ENCODE measurements around the gene TAPBP. TPM values are rescaled to one million over a fixed set of nuclear protein-coding genes. Genes with fewer than 3 reads are reported as not detected.
A peak's percentile ranks its signal among the peaks of the same experiment; 100 is the strongest.

TAPBP gene
- total and polyA plus RNA-seq, 4 donors, result 12.5 to 113 (median 54.3) TPM

DNA sequence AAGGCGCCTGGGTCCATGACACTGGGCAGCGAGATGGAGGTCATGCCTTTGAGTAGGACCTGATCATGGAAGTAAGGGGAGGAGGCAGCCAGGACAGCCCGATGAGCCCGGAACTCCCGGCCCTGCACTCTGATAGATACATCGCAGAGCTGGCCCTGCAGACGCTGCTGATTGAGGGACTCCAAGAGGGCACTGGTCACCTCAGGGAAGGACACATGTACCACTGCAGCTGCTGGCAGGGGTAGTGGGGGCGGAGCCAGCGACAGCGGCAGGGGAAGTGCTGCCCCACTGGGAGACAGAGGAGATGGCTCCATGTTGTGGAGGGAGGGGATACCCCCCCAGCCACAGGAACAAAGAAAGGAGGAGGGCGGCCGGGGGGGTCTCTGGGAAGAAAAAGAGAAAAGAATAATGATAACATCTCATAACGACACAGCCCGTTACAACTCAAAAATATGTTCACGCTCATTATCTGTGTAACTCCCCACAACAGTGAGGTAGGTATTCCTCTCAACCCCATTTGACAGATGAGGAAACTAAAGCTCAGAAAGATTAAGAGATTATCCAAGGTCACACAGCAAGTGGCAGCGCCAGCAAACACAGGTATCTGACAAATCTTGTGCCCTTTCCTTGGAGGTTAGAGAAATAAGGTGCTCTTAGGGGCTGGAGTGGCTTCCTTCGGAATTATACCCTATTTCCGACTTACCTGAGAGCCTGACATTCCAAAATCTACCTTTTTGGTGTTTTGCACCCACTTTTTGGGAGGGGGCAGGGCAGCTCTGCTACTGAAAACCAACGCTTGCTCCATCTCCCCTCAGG, 2.9 kb upstream of the TAPBP start:
- H3K9me3 ChIP-seq (ENCODE audit: control insufficient read depth, low read length), result no peaks in the 10 kb centered on the region
- intact Hi-C loops (cut with DNase I), result loop anchor here in 1 of 2 donors (2.0 kb wide), 1 partner anchor 344 kb away; no protein-coding TSS in a partner anchor
- H3K27me3 ChIP-seq (ENCODE audit: control insufficient read depth in 1 of 2, insufficient read depth in 2 of 2, low read length in 1 of 2), result no peaks in the 10 kb centered on the region
- 72 to 77% methylated on average over 19 of the region's 19 CpGs for WGBS, 2 donors
- peaks cover 0 to 3% of the 10 kb centered on the region in 2 donors for H3K4me1 ChIP-seq (ENCODE audit: control insufficient read depth in 1 of 2, insufficient read depth in 2 of 2, low read length in 2 of 2)
- DNase-seq (no peak), ATAC-seq (ENCODE audit: low FRiP score) (no peak)
- no peak overlapping the region for H3K27ac ChIP-seq (ENCODE audit: low read depth in 1 of 2, low read length in 2 of 2)
- no peak overlapping the region for H3K4me3 ChIP-seq (ENCODE audit: low read length in 2 of 2)
- H3K36me3 ChIP-seq (ENCODE audit: control insufficient read depth in 1 of 2, insufficient read depth in 2 of 2, low read length in 1 of 2), result peaks cover 0 to 2% of the 10 kb centered on the region in 2 donors

DNA sequence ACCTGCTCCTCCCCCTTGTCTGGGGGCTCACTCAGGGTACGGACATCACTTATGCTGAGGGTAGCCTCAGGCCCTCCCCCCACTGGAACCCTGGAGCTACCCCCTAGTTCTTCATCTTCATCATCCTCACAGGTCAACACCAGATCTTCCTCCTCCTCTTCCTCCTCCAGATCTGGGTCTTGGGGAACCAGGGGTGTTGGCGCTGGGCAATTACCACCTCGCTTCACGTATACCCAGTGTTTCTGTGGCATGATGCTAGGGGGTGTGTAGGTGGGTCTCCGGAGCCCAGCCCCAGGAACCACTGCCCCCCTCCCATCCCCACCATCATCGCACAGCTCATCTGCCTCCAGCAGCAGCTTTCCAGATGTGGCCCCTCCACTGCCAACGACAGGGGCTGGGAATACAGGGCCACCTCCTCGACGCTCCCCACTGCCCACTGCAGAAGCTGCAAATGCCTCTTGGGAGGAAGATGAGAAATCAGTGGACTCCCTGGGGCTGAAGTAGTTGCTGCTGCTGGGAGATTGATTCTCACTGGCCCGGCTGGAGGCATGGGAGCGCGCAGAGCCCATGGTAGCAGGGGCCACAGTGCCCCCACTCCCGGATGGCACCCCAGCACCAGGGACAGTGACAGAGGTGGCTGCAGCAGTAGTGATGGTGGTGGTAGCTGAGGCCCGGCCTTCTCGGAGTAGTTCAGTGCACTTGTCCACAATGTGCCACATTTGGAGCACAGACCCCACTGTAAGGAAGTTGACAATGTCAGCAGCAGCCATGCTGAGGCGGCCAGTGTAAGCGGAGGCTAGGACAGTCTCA, 2.1 kb upstream of the TAPBP start:
- Histone ChIP-seq H3K9me3 (ENCODE audit: control insufficient read depth, low read length) (no peaks in the 10 kb centered on the region), H3K4me3 (ENCODE audit: low read length in 2 of 2) (no peak overlapping the region), H3K4me1 (ENCODE audit: control insufficient read depth in 1 of 2, insufficient read depth in 2 of 2, low read length in 2 of 2) (no peaks in the 10 kb centered on the region), H3K27ac (ENCODE audit: low read depth in 1 of 2, low read length in 2 of 2) (no peak overlapping the region), H3K27me3 (ENCODE audit: control insufficient read depth in 1 of 2, insufficient read depth in 2 of 2, low read length in 1 of 2) (no peaks in the 10 kb centered on the region), H3K36me3 (ENCODE audit: control insufficient read depth in 1 of 2, insufficient read depth in 2 of 2, low read length in 1 of 2) (peaks cover 0 to 2% of the 10 kb centered on the region in 2 donors)
- no peak for DNase-seq
- 84 to 86% methylated on average over 17 of the region's 17 CpGs for WGBS, 2 donors
- no peak for ATAC-seq (ENCODE audit: low FRiP score)
- intact Hi-C loops (cut with DNase I), result loop anchor here in 1 of 2 donors (2.0 kb wide), 1 partner anchor 343 kb away; no protein-coding TSS in a partner anchor

DNA sequence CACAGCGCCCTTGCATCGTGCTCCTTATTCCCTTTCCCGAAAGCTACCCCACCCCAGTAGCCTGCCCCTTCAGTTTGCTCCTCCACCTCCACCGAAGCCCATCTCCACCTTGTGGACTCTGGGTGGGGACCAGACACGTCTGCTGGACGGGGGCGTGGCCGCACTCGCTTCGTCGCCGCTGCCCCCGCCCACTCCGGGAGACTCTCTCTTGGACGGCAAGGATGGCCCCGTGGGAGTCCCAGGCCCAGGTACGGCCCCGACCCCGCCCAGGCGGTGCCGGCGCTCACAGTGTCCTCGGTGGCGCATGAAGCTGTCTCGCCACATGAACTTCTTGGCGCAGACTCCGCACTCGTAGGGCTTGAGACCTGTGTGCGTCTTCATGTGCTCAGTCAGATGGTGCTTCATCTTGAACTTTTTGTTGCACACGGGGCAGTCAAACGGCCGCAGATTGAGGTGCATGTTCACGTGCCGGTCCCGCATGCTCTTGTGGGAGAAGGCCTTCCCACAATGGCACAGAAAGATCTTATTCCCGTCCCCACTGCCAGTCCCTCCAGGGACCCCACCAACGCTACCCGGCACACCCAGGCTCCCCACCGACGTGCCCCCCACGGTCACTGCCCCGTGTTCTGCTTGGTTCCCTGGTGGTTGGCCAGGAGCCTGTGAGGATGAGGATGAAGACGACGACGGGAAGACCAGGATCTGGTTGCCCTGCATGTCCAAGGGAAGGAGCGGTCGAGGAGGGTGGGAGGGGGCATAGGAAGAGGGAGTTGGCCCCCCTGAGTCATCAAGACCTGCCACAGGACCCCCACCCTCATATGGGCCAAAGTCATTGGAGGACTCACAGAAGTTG, 1.3 kb upstream of the TAPBP start:
- peaks cover 0 to 2% of the 10 kb centered on the region in 2 donors for H3K36me3 ChIP-seq (ENCODE audit: control insufficient read depth in 1 of 2, insufficient read depth in 2 of 2, low read length in 1 of 2)
- intact Hi-C loops (cut with DNase I), result loop anchor here in 1 of 2 donors (5.0 kb wide), 1 partner anchor 38 kb away; the partner anchor contains the start of gene B3GALT4
- no peak overlapping the region for H3K4me3 ChIP-seq (ENCODE audit: low read length in 2 of 2)
- H3K27ac ChIP-seq (ENCODE audit: low read depth in 1 of 2, low read length in 2 of 2), result peak overlapping the region in 1 of 2 donors; percentile 9
- 39 to 44% methylated on average over 47 of the region's 47 CpGs for whole genome bisulfite sequencing, 2 donors
- H3K27me3 ChIP-seq (ENCODE audit: control insufficient read depth in 1 of 2, insufficient read depth in 2 of 2, low read length in 1 of 2), result no peaks in the 10 kb centered on the region
- ATAC-seq (ENCODE audit: low FRiP score) (no peak), DNase-seq (peak; percentile 67 to 84)
- H3K4me1 ChIP-seq (ENCODE audit: control insufficient read depth in 1 of 2, insufficient read depth in 2 of 2, low read length in 2 of 2), result no peaks in the 10 kb centered on the region
- H3K9me3 ChIP-seq (ENCODE audit: control insufficient read depth, low read length), result no peaks in the 10 kb centered on the region

DNA sequence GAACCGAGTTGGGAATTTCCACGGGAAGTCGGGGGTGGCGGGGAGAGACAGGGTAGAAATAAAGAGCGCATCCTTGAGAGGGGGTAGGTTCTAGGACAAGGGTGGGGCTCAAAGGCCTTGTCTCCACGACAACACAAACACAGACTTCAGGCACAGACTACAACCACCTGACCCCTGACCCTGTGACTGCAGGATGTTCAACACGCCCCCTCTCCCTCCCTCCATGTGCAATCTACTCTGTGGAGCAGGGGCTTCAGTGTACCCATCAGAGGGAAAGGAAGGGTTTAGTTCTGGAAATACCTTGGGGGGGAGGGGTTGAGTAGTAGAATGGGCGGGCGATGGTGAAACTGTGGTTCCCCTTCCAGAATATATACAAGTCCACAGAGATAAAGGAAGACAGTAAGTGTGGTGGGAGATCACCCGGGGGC, 651 bp upstream of the TAPBP start:
- Histone ChIP-seq H3K27me3 (ENCODE audit: control insufficient read depth in 1 of 2, insufficient read depth in 2 of 2, low read length in 1 of 2) (no peaks in the 10 kb centered on the region), H3K36me3 (ENCODE audit: control insufficient read depth in 1 of 2, insufficient read depth in 2 of 2, low read length in 1 of 2) (peaks cover 0 to 2% of the 10 kb centered on the region in 2 donors), H3K9me3 (ENCODE audit: control insufficient read depth, low read length) (no peaks in the 10 kb centered on the region), H3K27ac (ENCODE audit: low read depth in 1 of 2, low read length in 2 of 2) (peak overlapping the region; percentile 22 to 36), H3K4me1 (ENCODE audit: control insufficient read depth in 1 of 2, insufficient read depth in 2 of 2, low read length in 2 of 2) (no peaks in the 10 kb centered on the region), H3K4me3 (ENCODE audit: low read length in 2 of 2) (peak overlapping the region; percentile 83 to 91)
- DNase-seq, result peak; percentile 81 to 89
- WGBS, 2 donors, result 3 to 4% methylated on average over 10 of the region's 10 CpGs
- peak; percentile 56 for ATAC-seq (ENCODE audit: low FRiP score)
- intact Hi-C loops (cut with DNase I), result loop anchor here in 1 of 2 donors (5.0 kb wide), 1 partner anchor 37 kb away; the partner anchor contains the start of gene B3GALT4

DNA sequence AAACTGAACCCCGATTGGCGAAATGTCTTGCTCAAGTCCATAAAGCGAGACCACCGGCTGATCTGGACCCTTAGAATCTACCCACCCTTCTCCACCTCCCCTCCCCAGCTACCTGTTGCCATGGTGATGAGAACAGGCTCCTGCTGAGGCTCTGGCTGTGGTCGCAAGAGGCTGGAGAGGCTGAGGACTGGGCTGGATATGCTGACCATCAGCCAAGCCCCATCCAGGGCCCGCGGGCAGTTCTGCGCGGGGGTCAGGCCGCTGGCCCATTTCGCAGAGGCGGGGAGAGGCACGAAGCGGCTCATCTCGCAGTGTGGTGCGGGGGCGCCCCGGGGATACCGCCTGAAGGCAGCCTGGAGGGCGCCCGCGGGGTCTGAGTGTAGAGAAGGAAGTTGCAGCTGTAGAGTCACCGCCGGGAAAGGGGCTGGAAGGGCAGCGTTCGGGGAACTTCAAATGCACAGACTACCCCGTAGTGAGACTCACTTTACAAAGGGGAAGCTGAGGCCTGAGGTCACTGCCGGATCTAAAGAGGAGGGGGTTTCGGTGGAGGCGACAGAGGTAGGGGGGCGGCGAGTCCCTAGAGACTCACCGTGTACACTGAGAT, 671 bp downstream of the TAPBP start:
- no peaks in the 10 kb centered on the region for H3K4me1 ChIP-seq (ENCODE audit: control insufficient read depth in 1 of 2, insufficient read depth in 2 of 2, low read length in 2 of 2)
- no peaks in the 10 kb centered on the region for H3K27me3 ChIP-seq (ENCODE audit: control insufficient read depth in 1 of 2, insufficient read depth in 2 of 2, low read length in 1 of 2)
- WGBS, 2 donors, result 0% methylated on average over 33 of the region's 33 CpGs
- H3K36me3 ChIP-seq (ENCODE audit: control insufficient read depth in 1 of 2, insufficient read depth in 2 of 2, low read length in 1 of 2), result no peaks in the 10 kb centered on the region
- ATAC-seq (ENCODE audit: low FRiP score) (peak; percentile 2), DNase-seq (peak in 1 of 2 donors; percentile 88)
- peak overlapping the region; percentile 83 to 91 for H3K4me3 ChIP-seq (ENCODE audit: low read length in 2 of 2)
- H3K27ac ChIP-seq (ENCODE audit: low read depth in 1 of 2, low read length in 2 of 2), result peak overlapping the region; percentile 36 to 56
- H3K9me3 ChIP-seq (ENCODE audit: control insufficient read depth, low read length), result no peaks in the 10 kb centered on the region
- intact Hi-C loops (cut with DNase I), result loop anchor here in 1 of 2 donors (5.0 kb wide), 1 partner anchor 36 kb away; the partner anchor contains the start of gene B3GALT4

DNA sequence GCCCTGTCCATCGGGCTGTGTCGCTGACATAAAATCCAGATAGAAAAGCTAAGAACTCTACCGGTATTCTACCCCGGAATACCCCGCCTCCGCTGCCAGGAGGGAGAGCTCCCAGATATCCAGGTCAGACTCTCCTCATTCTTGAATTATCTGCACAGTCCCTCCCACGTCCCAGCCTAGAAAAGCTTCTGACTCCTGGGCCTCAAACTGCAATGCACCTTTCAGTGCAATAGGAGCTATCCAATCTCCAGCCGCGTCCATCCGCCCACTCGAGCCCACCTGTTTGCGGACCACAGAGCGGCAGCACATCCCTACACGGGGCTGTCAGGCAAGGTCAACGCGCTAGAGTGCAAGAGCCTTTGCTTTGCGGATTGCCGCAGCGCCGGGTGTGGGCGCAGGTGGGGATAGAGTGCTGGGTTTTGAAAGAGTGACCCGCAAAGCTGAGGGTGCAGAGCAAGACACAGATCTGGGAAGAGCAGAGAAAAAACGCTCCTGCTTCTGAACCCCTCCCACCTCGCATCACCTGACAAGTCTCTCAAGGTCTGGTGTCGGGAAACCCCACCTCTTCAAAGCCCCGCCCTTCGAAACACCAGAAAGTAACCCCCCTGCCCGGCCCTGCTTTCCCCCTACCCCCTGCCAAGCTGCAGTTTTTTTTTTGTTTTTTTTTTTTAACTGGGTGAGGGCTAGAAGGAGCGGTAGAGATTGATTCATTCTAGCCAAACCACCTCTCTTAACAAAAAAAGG, 1.3 kb downstream of the TAPBP start:
- peak; percentile 20 for ATAC-seq (ENCODE audit: low FRiP score)
- H3K27me3 ChIP-seq (ENCODE audit: control insufficient read depth in 1 of 2, insufficient read depth in 2 of 2, low read length in 1 of 2), result no peaks in the 10 kb centered on the region
- intact Hi-C loops (cut with DNase I), result loop anchor here in 1 of 2 donors (5.0 kb wide), 1 partner anchor 35 kb away; the partner anchor contains the start of gene B3GALT4
- H3K27ac ChIP-seq (ENCODE audit: low read depth in 1 of 2, low read length in 2 of 2), result no peak overlapping the region
- H3K36me3 ChIP-seq (ENCODE audit: control insufficient read depth in 1 of 2, insufficient read depth in 2 of 2, low read length in 1 of 2), result no peaks in the 10 kb centered on the region
- peak overlapping the region; percentile 83 to 91 for H3K4me3 ChIP-seq (ENCODE audit: low read length in 2 of 2)
- DNase-seq, result peak in 1 of 2 donors; percentile 83
- no peaks in the 10 kb centered on the region for H3K4me1 ChIP-seq (ENCODE audit: control insufficient read depth in 1 of 2, insufficient read depth in 2 of 2, low read length in 2 of 2)
- H3K9me3 ChIP-seq (ENCODE audit: control insufficient read depth, low read length), result no peaks in the 10 kb centered on the region
- WGBS, 2 donors, result 3 to 4% methylated on average over 29 of the region's 29 CpGs

DNA sequence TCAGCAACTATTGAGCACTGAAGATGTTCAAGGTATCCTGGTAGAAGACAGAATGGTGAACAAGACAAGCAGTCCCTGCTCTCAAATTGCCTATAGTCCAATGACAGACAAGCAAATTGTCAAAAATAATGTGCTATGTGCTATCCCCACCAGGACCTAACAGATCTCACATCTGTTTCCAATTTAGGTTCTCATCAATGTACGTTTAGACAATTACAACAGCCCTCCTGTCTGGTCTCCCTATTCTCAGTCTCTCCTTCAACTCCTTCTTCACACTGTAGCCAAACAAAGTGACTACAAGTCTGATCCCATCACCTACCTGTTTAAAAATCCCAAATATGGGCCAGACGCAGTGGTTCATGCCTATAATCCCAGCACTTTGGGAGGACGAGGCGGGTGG, 7.5 kb downstream of the TAPBP start:
- no peak for DNase-seq
- no peak overlapping the region for H3K27ac ChIP-seq (ENCODE audit: low read depth in 1 of 2, low read length in 2 of 2)
- H3K27me3 ChIP-seq (ENCODE audit: control insufficient read depth in 1 of 2, insufficient read depth in 2 of 2, low read length in 1 of 2), result no peaks in the 10 kb centered on the region
- 79 to 86% methylated on average over 4 of the region's 4 CpGs for WGBS, 2 donors
- no peaks in the 10 kb centered on the region for H3K4me1 ChIP-seq (ENCODE audit: control insufficient read depth in 1 of 2, insufficient read depth in 2 of 2, low read length in 2 of 2)
- H3K9me3 ChIP-seq (ENCODE audit: control insufficient read depth, low read length), result no peaks in the 10 kb centered on the region
- ATAC-seq (ENCODE audit: low FRiP score), result no peak
- H3K4me3 ChIP-seq (ENCODE audit: low read length in 2 of 2), result no peak overlapping the region
- peaks cover 0 to 4% of the 10 kb centered on the region in 2 donors for H3K36me3 ChIP-seq (ENCODE audit: control insufficient read depth in 1 of 2, insufficient read depth in 2 of 2, low read length in 1 of 2)
- intact Hi-C loops (cut with DNase I), result no loop called here

All from aorta (tissue), 5 donors.